H1 (cell line): ENCODE measurements around the gene HMGCL. TPM values are rescaled to one million over a fixed set of nuclear protein-coding genes. Genes with fewer than 3 reads are reported as not detected.

Experiments
- CTCF ChIA-PET: fragments of 300-600 bp; sonication (Branson Sonifier 250); formaldehyde crosslinking; loops from one replicate; lab custom pipeline; 2021; ENCODE audit not compliant: partially characterized antibody; lab: Charles Lee
- POLR2A ChIA-PET: fragments of 300-600 bp; sonication (Branson Sonifier 250); formaldehyde crosslinking; loops from one replicate; lab custom pipeline; 2021; ENCODE audit warnings: inconsistent platforms; ENCODE audit not compliant: partially characterized antibody; lab: Charles Lee
- DNase-seq, 2 experiments: peaks; one replicate each; pipeline versions ENCODE4 v3.0.0 to v3.0.0-alpha.2; 2010 to 2022; ENCODE audit warnings: low spot score in 2 of 2, low read depth in 1 of 2, mixed read lengths in 1 of 2
- FAIRE-seq: peaks from 2 replicates; lab custom pipeline; 2011; peaks lifted over from hg19 to GRCh38; lab: Jason Lieb, UNC
- H2AFZ ChIP-seq: 2 replicates; pipeline ENCODE4 v1.8.1; 2012; ENCODE audit warnings: low read length, inconsistent platforms
- H2AK5ac ChIP-seq: 2 replicates; pipeline ENCODE4 v1.6.1; 2013; ENCODE audit warnings: low read depth, low read length
- H2BK120ac ChIP-seq: replicated peaks from 2 replicates; pipeline ENCODE3; 2013; ENCODE audit warnings: low read depth, low read length, inconsistent platforms
- H2BK12ac ChIP-seq: 2 replicates; pipeline ENCODE4 v1.6.1; 2013; ENCODE audit warnings: low read depth, low read length
- H2BK15ac ChIP-seq: 2 replicates; pipeline ENCODE4 v1.6.1; 2013; ENCODE audit warnings: low read length
- H2BK20ac ChIP-seq: 2 replicates; pipeline ENCODE4 v1.6.1; 2013; ENCODE audit warnings: low read length
- H2BK5ac ChIP-seq: 2 replicates; pipeline ENCODE4 v1.6.1; 2013; ENCODE audit warnings: low read depth, low read length
- H3K14ac ChIP-seq: 2 replicates; pipeline ENCODE4 v1.6.1; 2013; ENCODE audit warnings: inconsistent platforms; ENCODE audit not compliant: insufficient read length
- H3K18ac ChIP-seq: 2 replicates; pipeline ENCODE4 v1.6.1; 2013; ENCODE audit warnings: low read length; ENCODE audit errors: extremely low read depth
- H3K23ac ChIP-seq: 2 replicates; pipeline ENCODE4 v1.6.1; 2013; ENCODE audit warnings: inconsistent platforms; ENCODE audit not compliant: insufficient read length
- H3K23me2 ChIP-seq: 2 replicates; pipeline ENCODE4 v1.6.1; 2013; ENCODE audit warnings: low read depth, low read length
- H3K27ac ChIP-seq: 2 replicates; pipeline ENCODE4 v1.6.1; 2011; ENCODE audit warnings: low read depth, low read length, inconsistent platforms
- H3K27me3 ChIP-seq, 4 experiments: replicated peaks in 1 of 4; 1 replicate in 1 of 4; 2 replicates in 3 of 4; pipeline versions ENCODE4 v1.6.1 to v1.8.1; 2011 to 2013; ENCODE audit warnings: low read length in 3 of 4, mild to moderate bottlenecking in 3 of 4, inconsistent platforms in 2 of 4, mixed read lengths in 2 of 4, moderate library complexity in 1 of 4; ENCODE audit not compliant: control insufficient read depth in 3 of 4, insufficient read depth in 3 of 4; ENCODE audit errors: extremely low read depth in 1 of 4
- H3K36me3 ChIP-seq, 4 experiments: 2 replicates each; pipeline versions ENCODE4 v1.6.1 to v1.8.1; 2011 to 2013; ENCODE audit warnings: mild to moderate bottlenecking in 4 of 4, low read length in 3 of 4, moderate library complexity in 2 of 4, control low read depth in 1 of 4, inconsistent platforms in 1 of 4; ENCODE audit not compliant: insufficient read depth in 4 of 4, control insufficient read depth in 2 of 4
- H3K4ac ChIP-seq: replicated peaks from 2 replicates; pipeline ENCODE3; 2013; ENCODE audit warnings: low read length, low read depth, mixed read lengths, inconsistent platforms; ENCODE audit not compliant: insufficient read length
- H3K4me1 ChIP-seq, 4 experiments: replicated peaks in 1 of 4; 1 replicate in 1 of 4; 2 replicates in 3 of 4; pipeline versions ENCODE4 v1.6.1 to v1.8.1; 2011 to 2013; ENCODE audit warnings: low read length in 3 of 4, inconsistent platforms in 2 of 4, mixed read lengths in 1 of 4; ENCODE audit not compliant: insufficient read depth in 4 of 4, control insufficient read depth in 3 of 4
- H3K4me2 ChIP-seq, 2 experiments: 2 replicates each; pipeline versions ENCODE4 v1.6.1 to v1.8.1; 2011 to 2013; ENCODE audit warnings: low read depth in 2 of 2, low read length in 2 of 2, control low read depth in 1 of 2, inconsistent platforms in 1 of 2, mild to moderate bottlenecking in 1 of 2; ENCODE audit not compliant: insufficient read depth in 1 of 2
- H3K4me3 ChIP-seq, 4 experiments: fragments of 200-600, 300-600 bp in 1 of 4; sonication (generic), shearing (Covaris generic), sonication (Bioruptor Twin) in 1 of 4; 2 replicates each; pipeline versions ENCODE4 v1.5.1 to v1.8.1; 2011 to 2016; ENCODE audit warnings: low read length in 4 of 4, low read depth in 3 of 4, control low read depth in 2 of 4, inconsistent platforms in 2 of 4, mild to moderate bottlenecking in 2 of 4, mixed read lengths in 1 of 4, moderate library complexity in 1 of 4; ENCODE audit not compliant: insufficient read depth in 2 of 4; ENCODE audit errors: extremely low read depth in 1 of 4
- H3K56ac ChIP-seq: replicated peaks from 2 replicates; pipeline ENCODE3; 2013; ENCODE audit warnings: low read depth, mild to moderate bottlenecking, mixed read lengths, low read length, inconsistent platforms; ENCODE audit not compliant: insufficient read length
- H3K79me1 ChIP-seq: 2 replicates; pipeline ENCODE4 v1.6.1; 2013; ENCODE audit warnings: low read depth, low read length, control low read depth
- H3K79me2 ChIP-seq, 2 experiments: 2 replicates each; pipeline versions ENCODE4 v1.6.1 to v1.8.1; 2012 to 2013; ENCODE audit warnings: low read length in 2 of 2, mild to moderate bottlenecking in 2 of 2, inconsistent platforms in 1 of 2; ENCODE audit not compliant: insufficient read depth in 2 of 2, control insufficient read depth in 1 of 2
- H3K9ac ChIP-seq, 4 experiments: replicated peaks in 1 of 4; 1 replicate in 1 of 4; 2 replicates in 3 of 4; pipeline versions ENCODE4 v1.6.1 to v1.8.1; 2011 to 2013; ENCODE audit warnings: low read depth in 3 of 4, low read length in 3 of 4, control low read depth in 2 of 4, mild to moderate bottlenecking in 2 of 4, moderate library complexity in 2 of 4, inconsistent platforms in 1 of 4; ENCODE audit errors: extremely low read depth in 1 of 4
- H3K9me3 ChIP-seq, 2 experiments: 2 replicates each; pipeline versions ENCODE4 v1.6.1 to v1.8.1; 2012 to 2013; ENCODE audit warnings: mild to moderate bottlenecking in 2 of 2, moderate library complexity in 2 of 2, control low read depth in 1 of 2, inconsistent platforms in 1 of 2, low read depth in 1 of 2, low read length in 1 of 2, mixed read lengths in 1 of 2; ENCODE audit not compliant: insufficient read depth in 2 of 2
- H4K20me1 ChIP-seq, 2 experiments: replicated peaks in 1 of 2; 2 replicates each; pipeline versions ENCODE3 to v1.8.1; 2011 to 2013; ENCODE audit warnings: inconsistent platforms in 2 of 2, low read length in 2 of 2, mild to moderate bottlenecking in 1 of 2; ENCODE audit not compliant: insufficient read depth in 2 of 2, control insufficient read depth in 1 of 2
- H4K5ac ChIP-seq: 2 replicates; pipeline ENCODE4 v1.6.1; 2013; ENCODE audit warnings: low read length, low read depth, mixed read lengths, inconsistent platforms; ENCODE audit not compliant: insufficient read length
- H4K8ac ChIP-seq: 2 replicates; pipeline ENCODE4 v1.8.0; 2013; ENCODE audit warnings: mild to moderate bottlenecking, moderate library complexity, low read length, inconsistent platforms; ENCODE audit not compliant: insufficient read depth; ENCODE audit errors: extremely low read depth
- H4K91ac ChIP-seq: replicated peaks from 2 replicates; pipeline ENCODE3; 2013; ENCODE audit warnings: low read length, mixed read lengths, inconsistent platforms; ENCODE audit not compliant: insufficient read length
- ASH2L ChIP-seq: fragments of 200-600, 300-600 bp; sonication (generic); IDR thresholded peaks from one replicate; pipeline ENCODE4 v1.7.1; 2017; ENCODE audit warnings: low read length
- CEBPB ChIP-seq: IDR thresholded peaks from 2 replicates; pipeline ENCODE4 v1.6.1; 2012; ENCODE audit warnings: low read depth, low read length
- MAFK ChIP-seq: IDR thresholded peaks from 2 replicates; pipeline ENCODE4 v1.6.1; 2012; ENCODE audit warnings: low read depth, mild to moderate bottlenecking, improper control_type of control experiment, low read length
- NANOG ChIP-seq: IDR thresholded peaks from 2 replicates; pipeline ENCODE4 v1.6.1; 2011; ENCODE audit warnings: low read length, low read depth, mild to moderate bottlenecking, inconsistent platforms; ENCODE audit not compliant: insufficient read depth, poor library complexity, severe bottlenecking
- NRF1 ChIP-seq: IDR thresholded peaks from 2 replicates; pipeline ENCODE4 v1.6.1; 2011; ENCODE audit warnings: mild to moderate bottlenecking, low read depth, low read length, improper control_type of control experiment
- RAD21 ChIP-seq, 2 experiments: IDR thresholded peaks in 1 of 2; conservative IDR thresholded peaks in 1 of 2; 2 replicates each; pipeline ENCODE4 v1.6.1; 2011; ENCODE audit warnings: low read depth in 2 of 2, low read length in 2 of 2, improper control_type of control experiment in 1 of 2, inconsistent platforms in 1 of 2, mild to moderate bottlenecking in 1 of 2, moderate library complexity in 1 of 2
- RFX5 ChIP-seq: IDR thresholded peaks from 2 replicates; pipeline ENCODE4 v1.6.1; 2011; ENCODE audit warnings: low read depth, low read length, improper control_type of control experiment, borderline replicate concordance
- SIRT6 ChIP-seq: IDR thresholded peaks from one replicate; pipeline ENCODE4 v1.7.1; 2012; ENCODE audit warnings: low read length, inconsistent platforms
- SP2 ChIP-seq: IDR thresholded peaks from 2 replicates; pipeline ENCODE4 v1.6.1; 2012; ENCODE audit warnings: mild to moderate bottlenecking, low read length, inconsistent platforms
- SP4 ChIP-seq: IDR thresholded peaks from 2 replicates; pipeline ENCODE4 v1.6.1; 2012; ENCODE audit warnings: low read length, inconsistent platforms
- TAF7 ChIP-seq: optimal IDR thresholded peaks from 2 replicates; pipeline ENCODE3; 2011; ENCODE audit warnings: low read depth, mild to moderate bottlenecking, inconsistent platforms, low read length, moderate library complexity, borderline replicate concordance
- WGBS, 2 experiments: shearing (Covaris generic) in 1 of 2; methylation state at CpG; one replicate each; pipeline versions ENCODE4 v1.1.6 to v1.1.7; 2013 to 2015; ENCODE audit warnings: low lambda C conversion rate in 2 of 2, mixed read lengths in 2 of 2, inconsistent platforms in 1 of 2, low coverage in 1 of 2, missing lambda C conversion rate in 1 of 2; ENCODE audit not compliant: insufficient replicate concordance in 2 of 2, insufficient coverage in 1 of 2, insufficient read length in 1 of 2; ENCODE audit errors: extremely low coverage in 1 of 2, missing lambda C conversion rate in 1 of 2; 5-methylcytosine and 5-hydroxymethylcytosine counted together
- polyA plus RNA-seq, 7 experiments: library from polyadenylated mRNA; depleted of rRNA in 3 of 7; stranded (reverse) in 5 of 7; unstranded in 2 of 7; fragments of >200 nt in 5 of 7; fragments of 200-250 nt in 2 of 7; gene quantifications; 1 replicate in 5 of 7; 2 replicates in 1 of 7; 4 replicates in 1 of 7; pipeline versions ENCODE4 v1.2.1 to v1.2.3, GENCODE V29; 2011 to 2013; ENCODE audit warnings: missing spikeins in 2 of 7, mixed read lengths in 2 of 7
- total RNA-seq: library from RNA; stranded (reverse); fragmentation: NEBNext Ultra II Directional; extraction: Animal tissue kit (Norgen Biotek cat#: 25700); gene quantifications from 2 replicates; pipeline ENCODE4 v1.2.1, GENCODE V29; 2021
- TF ChIP-seq, protein P1 (sequence below): IDR thresholded peaks from 2 replicates; pipeline ENCODE4 v1.6.1; 2012; ENCODE audit warnings: inconsistent platforms
- TF ChIP-seq, protein P2 (sequence below): IDR thresholded peaks from 2 replicates; pipeline ENCODE4 v1.6.1; 2012; ENCODE audit warnings: low read length, inconsistent platforms

HMGCL gene
- total and polyA plus RNA-seq, 2 of the 8 experiments (the other 6 are each of a cell fraction or from before 2014, with no cell fraction given) = 13.7 to 19.5 TPM

DNA sequence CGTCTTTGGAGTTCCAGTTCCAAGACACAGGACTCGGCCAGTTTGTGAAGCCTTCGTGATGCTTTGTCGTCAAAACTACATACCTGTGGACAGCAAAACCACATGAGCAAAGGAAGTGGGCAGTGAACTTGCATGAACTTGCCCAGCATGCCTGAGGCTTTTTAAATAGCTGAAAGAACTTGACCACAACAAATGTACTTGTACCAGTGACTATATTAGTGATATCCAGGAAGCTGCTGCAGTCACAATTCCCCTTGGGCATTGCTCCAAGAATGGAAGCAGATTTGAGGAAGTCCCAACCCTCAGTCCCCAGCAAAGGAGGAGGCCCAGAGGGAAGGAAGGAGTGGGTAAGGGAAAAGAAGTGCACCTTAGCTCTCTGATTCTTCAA is 40.3 kb upstream of the HMGCL start:
- no peaks in the 10 kb centered on the region for H3K79me2 ChIP-seq
- H2AFZ ChIP-seq = no peak overlapping the region
- no peak overlapping the region for H2BK12ac ChIP-seq
- no peak overlapping the region for H3K4me3 ChIP-seq
- no peak overlapping the region for H2BK20ac ChIP-seq
- no peak overlapping the region for H2BK120ac ChIP-seq
- H3K23ac ChIP-seq = no peak overlapping the region
- H3K4ac ChIP-seq = no peak overlapping the region
- H3K4me1 ChIP-seq = no peaks in the 10 kb centered on the region; a peak in 1 of 7 replicates
- H4K5ac ChIP-seq = no peak overlapping the region
- no peak overlapping the region for H3K9ac ChIP-seq
- H2BK15ac ChIP-seq = no peak overlapping the region
- no peak for FAIRE-seq
- no peaks in the 10 kb centered on the region for H3K36me3 ChIP-seq
- no peak overlapping the region for H3K27ac ChIP-seq
- H4K8ac ChIP-seq = no peak overlapping the region
- 93% methylated on average over 4 of the region's 4 CpGs; no CpG with 5 or more reads in 1 of the 2 experiments for WGBS, 2 experiments
- H3K4me2 ChIP-seq = no peak overlapping the region
- no peaks in the 10 kb centered on the region for H4K20me1 ChIP-seq
- H2AK5ac ChIP-seq = no peak overlapping the region
- H3K56ac ChIP-seq = no peak overlapping the region
- no peaks in the 10 kb centered on the region for H3K79me1 ChIP-seq
- no peak overlapping the region for H3K18ac ChIP-seq
- H3K23me2 ChIP-seq = peaks cover 7% of the 10 kb centered on the region
- ChIA-PET CTCF (interaction anchor here (0.5 to 1.1 kb wide), 4 partner anchors 10 to 56 kb away, joined by 3 to 5 read pairs (median 3); no protein-coding TSS in a partner anchor), POLR2A (no interaction called here)
- DNase-seq = no peak
- H3K27me3 ChIP-seq = peaks cover 6 to 28% (median 19%) of the 10 kb centered on the region in 4 experiments
- H4K91ac ChIP-seq = no peak overlapping the region
- no peaks in the 10 kb centered on the region for H3K9me3 ChIP-seq
- no peak overlapping the region for H3K14ac ChIP-seq
- no peak overlapping the region for H2BK5ac ChIP-seq
- TF ChIP-seq, protein P1, sequence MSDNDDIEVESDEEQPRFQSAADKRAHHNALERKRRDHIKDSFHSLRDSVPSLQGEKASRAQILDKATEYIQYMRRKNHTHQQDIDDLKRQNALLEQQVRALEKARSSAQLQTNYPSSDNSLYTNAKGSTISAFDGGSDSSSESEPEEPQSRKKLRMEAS = no peak
- TF ChIP-seq MAFK (no peak), NRF1 (no peak), SIRT6 (no peak), RAD21 (IDR thresholded peaks at IDR 0.05 in 1 of 2, conservative IDR thresholded peaks at IDR 0.05 in 1 of 2; ENCODE audit: low read depth in 2 of 2, low read length in 2 of 2) (no peak), ASH2L (no peak), RFX5 (no peak), SP2 (no peak), SP4 (no peak), TAF7 (no peak), CEBPB (no peak), NANOG (no peak)
- TF ChIP-seq, protein P2, sequence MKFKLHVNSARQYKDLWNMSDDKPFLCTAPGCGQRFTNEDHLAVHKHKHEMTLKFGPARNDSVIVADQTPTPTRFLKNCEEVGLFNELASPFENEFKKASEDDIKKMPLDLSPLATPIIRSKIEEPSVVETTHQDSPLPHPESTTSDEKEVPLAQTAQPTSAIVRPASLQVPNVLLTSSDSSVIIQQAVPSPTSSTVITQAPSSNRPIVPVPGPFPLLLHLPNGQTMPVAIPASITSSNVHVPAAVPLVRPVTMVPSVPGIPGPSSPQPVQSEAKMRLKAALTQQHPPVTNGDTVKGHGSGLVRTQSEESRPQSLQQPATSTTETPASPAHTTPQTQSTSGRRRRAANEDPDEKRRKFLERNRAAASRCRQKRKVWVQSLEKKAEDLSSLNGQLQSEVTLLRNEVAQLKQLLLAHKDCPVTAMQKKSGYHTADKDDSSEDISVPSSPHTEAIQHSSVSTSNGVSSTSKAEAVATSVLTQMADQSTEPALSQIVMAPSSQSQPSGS = no peak
